HUDEP-2 (cell line): ENCODE data around the gene MEAK7.

Experiments used
- DNase-seq, 76 experiments: peaks; one replicate each; lab custom pipeline; 2025; ENCODE audit not compliant: unreplicated experiment in 76 of 76; lab: John Stamatoyannopoulos, UW

MEAK7 gene

DNA sequence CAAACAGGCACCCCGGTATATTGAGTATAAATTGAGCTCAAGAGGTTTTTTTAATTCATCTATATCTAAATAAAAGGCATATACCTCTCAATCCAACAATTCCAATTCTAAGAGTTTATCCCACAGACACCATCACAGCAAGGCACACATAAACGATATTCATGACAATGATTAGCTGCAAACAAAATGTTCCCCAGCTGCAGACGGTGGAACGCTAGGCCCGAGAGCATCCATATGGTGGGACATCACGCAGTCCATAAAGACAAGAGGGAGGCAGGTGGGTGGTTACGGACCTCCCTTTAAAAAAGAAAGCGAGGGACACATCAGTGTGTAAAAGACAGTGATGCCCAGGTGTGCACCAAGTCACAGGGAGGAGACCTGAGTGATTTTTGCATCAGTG, 28.1 kb downstream of the MEAK7 start:
- DNase-seq, result no peak

DNA sequence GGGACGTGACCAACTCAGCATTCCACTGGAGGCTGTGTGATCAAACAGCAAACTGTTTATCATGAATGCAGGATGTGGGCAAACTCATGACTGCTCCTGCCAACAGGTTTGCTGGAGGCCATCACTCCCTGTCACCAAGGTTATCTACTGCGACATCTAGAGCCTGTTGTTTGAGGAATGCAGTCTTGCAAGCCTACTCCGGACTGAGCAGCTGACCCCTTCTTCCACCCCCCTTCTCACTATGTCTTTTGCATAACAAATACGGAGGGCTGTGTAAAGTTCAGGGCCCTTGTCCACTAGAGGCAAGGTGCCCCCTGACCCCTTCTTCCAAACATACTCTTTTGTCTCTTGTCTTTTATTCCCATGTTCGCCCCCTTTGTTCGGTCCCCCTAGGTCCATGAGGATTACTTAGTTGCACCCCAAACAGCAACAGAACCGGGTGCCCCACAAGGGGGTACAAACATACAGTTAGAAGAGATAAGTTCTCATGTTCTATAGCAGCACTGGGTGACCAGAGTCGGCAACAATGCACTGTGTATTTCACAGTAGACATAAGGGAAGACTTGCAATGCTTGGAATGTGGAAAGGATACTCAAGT, 28.7 kb downstream of the MEAK7 start:
- DNase-seq, result no peak

DNA sequence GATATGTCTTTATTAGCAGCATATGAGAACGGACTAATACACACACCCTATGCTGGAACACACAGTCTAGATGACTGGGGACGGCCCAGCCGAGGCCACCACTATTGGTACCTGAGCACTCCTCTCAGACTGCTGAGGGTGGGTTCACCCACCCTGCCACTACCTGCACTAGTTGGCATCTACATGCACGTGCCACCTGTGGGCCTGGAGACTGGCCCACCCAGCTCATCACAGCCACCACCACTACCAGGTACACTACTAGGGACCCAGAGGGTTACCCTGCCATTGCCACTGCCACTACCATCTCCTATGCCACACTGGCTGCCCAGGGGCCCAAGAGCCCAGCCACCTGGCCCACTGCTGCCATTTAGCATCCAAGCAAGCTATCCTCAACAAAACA, 32.5 kb downstream of the MEAK7 start:
- DNase-seq, result no peak

DNA sequence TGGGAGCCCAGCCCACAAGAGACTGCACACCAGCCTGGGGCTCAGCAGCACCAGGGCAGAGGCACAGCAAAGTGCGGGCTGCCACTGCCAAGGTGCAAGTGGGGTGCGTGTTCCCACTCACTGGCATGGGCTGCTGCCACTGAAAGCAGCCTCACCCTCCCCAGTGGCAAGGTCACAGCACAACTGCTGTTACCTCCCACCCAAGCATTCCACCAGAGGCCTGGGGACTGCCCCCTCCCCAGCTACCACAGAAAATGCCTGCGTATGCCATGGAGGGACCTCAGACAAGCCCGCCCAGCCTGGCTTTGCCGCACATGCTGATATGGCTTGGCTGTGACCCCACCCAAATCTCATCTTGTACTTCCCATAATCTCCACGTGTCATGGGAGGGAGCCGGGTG, 33.1 kb downstream of the MEAK7 start:
- no peak for DNase-seq

DNA sequence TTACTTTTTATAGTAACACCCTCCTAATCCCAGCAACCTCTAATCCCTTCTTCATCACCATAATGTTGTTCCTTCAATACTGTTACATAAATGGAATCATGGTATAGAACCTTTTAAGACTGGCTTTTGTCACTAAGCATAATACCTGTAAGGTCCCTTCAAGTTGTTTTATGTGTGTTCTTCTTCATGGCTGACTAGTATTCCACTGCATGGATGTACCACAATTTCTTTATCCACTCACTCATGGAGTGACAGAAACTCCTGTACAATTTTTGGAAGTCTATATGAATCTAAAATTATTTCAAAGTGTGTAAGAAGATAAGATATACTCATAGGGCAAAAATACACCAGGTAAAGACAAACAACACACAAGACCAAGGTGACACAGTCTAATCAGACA, 36.8 kb downstream of the MEAK7 start:
- DNase-seq, result no peak

DNA sequence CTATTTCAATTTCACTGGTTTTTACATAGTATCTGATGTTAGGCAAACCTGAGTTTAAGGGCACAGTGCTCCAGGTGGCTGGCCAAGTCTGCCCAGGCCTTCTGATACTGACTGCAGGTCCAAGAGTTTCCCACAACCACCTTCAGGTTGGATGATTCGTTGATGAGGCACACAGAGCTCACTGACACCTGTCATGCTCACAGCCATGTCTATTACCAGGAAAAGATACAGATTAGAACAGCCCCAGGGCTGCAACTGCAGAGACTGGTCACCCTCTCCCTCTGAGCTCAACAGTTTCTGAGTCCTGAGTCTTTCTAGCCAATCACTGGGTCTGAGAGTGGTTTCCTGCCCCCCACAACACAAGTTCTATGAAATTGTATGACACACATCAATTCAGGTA, 37.2 kb downstream of the MEAK7 start:
- no peak for DNase-seq

DNA sequence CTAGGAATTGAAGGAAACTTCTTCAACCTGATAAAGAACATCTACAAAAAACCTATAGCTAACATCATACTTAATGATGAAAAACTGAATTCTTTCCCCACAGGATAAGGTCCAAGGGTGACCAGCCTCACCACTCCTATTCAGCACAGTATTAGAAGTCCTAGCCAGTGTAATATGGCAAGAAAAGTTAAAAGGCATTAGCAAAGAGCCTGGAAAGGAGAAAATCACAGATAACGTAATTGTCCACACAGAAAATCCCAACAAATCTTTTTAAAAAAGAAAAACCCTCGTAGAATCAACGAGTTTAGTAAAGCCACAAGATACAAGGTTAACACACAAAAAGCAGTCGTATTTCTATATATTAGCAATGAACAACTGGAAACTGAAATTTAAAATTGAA, 37.8 kb downstream of the MEAK7 start:
- DNase-seq, result no peak

DNA sequence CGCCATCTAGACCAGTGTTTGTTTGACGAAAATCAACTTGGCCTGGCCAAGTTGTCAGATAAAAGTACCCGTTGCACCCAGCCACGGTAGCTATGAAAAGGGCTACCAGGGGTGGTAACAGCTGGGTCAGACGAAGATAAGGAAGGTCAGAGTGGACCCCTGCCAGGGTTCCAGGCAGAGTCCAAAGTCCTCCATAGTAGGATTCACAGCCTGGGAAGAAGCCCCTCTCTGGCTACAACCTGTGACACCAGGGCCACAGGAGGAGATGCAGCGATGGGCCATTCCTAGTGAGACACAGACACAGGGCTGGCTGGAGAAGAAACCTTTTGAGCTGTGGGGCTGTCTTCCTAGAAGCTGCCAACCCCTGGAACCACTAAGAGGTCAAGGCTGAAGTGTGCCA, 39.3 kb downstream of the MEAK7 start:
- DNase-seq, result no peak

DNA sequence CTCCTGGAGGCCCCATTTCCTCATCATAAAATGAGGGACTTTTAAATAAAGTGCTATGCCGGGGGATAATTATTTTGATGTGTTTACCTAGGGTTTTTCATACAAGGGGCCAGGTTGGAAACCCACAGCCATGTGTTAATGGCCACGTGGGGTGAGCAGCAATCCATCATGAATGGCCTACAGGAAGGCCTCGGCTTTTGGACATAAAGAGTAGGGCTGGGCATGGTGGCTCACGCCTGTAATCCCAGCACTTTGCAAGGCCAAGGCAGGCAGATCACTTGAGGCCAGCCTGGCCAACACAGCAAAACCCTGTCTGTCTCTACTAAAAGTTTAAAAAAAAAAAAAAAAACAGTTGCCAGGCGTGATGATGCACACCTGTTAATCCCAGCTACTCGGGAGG, 40.3 kb downstream of the MEAK7 start:
- DNase-seq, result no peak

DNA sequence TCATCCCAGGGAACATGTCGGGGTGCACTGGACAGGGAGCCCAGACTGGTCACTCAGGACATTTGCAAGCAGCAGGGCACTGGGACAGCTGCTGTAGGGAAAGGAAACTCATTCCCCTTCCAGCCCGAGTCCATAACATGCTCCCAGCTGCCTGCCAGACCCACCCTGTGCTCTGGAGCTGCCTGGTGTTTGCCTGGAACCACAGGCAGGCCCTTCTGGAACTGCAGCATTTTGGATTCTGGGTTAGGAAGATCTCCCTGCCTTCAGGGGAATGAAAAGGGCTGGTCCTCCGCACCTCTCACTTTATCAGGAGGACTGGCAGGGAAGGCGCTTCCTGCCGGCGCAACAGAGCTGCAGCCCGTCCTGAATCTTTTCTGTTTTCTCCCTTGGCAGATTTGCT, 41.2 kb downstream of the MEAK7 start:
- no peak for DNase-seq

DNA sequence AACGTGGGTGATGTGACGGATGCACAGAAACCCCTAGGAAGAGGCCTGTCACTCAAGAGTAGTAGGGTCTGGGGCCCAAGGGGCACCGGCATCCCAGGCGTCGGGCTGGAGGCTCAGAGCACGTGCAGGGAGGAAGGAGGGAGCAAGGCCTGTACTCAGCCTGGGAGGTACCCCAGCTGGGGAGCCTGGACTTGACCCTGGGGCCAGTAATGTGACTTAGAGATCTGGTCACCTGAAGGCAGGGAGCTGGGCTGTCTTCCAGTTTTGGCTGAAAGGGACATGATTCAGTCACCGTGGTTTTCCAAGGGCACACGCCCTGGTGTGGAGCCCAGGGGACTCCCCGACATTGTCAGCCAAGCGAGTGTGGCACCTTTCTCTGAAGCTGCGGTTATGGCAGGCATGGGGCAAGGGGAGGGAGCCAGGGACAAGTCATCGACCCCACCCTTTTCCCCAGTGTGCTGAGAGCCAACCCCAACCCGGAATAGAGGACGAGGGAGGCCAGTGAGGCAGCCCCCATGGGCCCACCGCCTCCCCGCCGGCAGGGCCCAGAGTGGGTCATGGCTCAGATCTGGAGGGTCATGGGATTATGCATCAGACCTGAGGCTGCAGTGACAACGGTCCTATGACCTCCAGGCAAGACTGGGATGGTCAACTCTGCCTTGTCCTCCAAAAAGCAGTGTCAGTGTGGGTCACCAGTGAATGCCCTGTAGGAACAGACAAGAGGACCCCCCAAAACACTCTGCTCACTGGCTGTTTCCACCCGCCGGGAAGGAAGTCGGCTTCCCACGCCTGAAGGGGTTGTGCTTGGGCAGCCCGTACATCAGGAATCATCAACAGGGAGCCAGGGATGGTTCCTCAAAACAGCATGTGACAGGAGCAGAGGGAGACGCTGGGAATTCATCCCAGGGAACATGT, 41.9 kb downstream of the MEAK7 start:
- DNase-seq, result no peak

DNA sequence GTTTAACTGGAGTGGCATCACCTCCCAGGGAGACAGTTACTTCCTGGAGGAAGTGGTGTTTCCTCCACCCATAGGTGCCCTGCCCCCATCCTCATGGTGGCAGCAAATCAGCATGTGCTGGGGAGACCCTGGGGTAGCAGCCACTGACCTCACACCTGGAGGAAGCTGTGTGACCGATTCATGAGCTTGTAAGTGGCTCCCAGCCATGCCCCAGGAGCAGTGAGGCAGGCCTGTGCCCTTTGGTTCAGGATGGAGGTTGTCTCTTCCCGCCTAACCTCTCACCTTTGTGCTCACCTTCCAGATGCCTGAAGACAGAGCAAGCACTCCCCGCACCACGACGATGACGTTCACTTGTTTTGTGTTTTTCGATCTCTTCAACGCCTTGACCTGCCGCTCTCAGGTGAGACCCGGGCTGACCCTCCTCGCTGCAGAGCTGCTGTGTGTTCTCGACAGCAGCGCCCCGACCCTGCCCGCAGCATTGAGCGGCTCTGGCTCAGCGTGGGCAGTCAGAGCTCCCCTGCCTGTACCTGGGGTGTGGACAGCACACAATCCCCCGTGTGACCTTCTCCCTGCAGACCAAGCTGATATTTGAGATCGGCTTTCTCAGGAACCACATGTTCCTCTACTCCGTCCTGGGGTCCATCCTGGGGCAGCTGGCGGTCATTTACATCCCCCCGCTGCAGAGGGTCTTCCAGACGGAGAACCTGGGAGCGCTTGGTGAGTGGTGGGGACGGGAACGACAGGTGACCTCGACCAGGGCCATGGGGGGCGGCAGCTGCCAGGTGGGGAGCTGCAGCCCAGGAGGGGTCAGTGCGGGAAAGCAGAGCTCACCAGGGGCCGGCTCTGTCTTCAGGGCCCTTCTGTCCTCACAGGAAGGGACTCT, 42.8 kb downstream of the MEAK7 start:
- no peak for DNase-seq

DNA sequence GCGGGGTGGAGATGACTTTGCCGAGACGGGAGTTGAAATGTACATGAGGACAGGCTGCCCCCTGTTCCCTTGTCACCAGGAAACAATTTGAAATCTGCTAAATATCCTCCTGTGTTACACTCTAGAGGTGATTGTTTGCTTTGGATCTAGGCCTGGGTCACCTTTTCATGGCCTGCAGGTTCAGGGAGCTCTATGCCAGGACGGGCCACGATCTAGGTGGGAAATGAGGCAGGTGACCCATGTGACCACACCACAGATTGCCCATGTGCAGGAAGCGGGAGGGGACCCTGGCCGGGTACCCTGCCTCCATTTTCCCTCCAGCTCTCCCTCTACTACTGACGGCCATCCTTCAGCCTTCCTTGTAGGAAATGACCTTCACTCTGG, 43.4 kb downstream of the MEAK7 start:
- no peak for DNase-seq

DNA sequence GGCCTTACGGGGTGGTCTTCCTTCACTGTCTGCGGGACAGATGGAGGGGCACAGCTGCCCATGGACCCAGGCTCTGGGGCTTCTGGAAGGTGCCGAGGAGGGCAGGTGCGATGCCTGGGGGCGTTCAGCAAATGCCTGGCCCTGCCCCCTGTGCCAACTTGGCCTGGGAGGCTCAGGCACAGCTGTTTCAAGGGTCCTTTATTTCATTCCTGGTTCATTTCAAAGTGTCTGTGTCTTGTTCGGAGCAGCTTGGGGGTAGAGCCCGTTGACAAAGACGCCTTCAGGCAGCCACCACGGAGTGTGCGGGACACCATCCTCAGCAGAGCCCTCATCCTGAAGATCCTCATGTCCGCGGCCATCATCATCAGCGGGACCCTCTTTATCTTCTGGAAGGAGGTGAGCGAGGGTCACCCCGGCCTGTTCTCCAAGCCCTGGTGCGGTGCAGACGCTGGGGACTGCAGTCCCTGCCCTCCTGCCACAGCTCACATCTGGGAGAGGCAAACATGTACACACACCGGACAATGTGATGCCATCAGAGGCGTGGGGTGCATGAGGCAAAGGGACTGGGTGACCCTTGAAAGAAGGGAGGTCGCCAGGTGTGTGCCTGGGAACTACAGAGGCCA, 43.9 kb downstream of the MEAK7 start:
- no peak for DNase-seq

DNA sequence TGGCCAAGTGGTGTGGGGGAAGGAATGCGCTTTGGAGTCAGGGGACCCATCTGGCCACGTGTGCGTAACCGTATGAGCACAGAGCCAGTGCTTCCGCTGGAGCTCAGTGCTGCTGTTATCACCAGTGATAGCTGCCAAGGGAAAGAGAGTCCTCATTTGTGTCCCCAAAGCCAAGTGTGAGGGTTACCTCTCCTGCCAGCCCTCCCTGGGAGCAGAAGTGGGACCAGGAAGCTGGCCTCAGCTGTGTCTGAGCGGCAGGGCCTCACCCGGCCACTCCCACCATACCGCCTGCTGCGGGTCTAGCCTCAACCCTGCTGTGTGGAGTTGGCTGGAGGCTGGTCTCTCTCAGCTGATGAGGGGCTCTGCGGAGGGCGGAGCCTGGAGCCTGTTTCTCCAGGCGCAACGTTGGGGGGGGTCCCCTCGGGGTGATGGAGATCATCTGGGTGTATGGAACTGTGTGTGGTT, 44.5 kb downstream of the MEAK7 start:
- DNase-seq, result no peak

DNA sequence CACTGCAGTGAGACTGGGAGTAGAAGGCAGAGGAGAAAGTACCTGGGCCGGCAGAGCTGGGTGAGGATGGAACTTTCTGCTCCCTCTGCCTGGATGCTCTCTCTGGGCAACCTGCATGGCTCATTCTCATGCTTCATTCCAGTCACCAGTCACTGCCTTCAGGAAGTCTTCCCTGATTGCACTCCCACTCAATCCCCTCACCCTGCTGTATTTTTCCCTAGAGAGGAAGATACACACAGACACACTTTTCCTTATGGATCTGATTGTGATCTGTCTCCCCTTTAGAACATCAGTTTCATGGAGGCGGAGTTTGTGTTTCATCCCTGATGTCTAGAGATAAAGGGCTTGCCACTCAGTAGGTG, 44.9 kb downstream of the MEAK7 start:
- DNase-seq, result no peak

DNA sequence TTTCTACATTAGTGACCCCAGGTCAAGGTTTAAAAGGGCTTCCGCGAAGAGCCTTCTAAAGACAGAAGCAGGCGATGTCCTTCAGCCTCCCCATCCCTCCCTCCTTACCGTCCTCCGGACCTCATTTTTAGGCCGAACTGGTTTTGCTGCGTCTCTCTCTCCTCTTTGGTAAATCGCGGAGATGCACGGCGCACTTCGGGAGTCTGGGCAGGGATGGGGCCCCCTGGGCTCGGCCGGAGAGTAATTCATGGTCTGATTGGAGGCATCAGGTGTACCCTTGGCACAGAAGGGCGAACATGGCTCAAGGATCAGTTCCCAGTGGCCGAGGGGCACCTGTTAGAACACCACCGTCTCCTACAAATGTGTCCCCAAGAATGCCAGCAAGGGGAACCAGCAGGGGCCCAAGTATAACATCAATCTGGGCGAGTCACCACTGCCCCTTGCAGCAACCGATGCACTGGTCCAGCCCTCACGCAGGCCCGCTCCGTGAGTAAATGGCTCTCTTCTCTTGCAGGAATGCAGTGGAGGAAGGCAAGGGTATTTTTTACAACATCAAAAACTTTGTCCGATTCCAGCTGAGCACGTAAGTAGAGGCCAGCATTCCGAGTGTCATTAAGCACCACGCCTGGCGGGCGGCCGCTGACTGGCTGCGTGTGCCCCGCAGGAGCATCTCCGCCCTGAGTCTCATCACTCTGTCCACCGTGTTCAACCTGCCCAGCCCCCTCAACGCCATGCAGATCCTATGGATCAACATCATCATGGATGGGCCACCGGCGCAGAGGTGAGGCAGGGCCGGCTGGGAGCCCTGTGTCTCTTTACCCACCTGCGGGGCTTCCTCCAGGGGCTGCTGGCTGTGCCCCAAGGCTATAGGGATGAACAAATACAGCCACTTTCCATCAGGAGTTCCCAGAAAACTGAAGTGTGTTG, 45.6 kb downstream of the MEAK7 start:
- no peak for DNase-seq

DNA sequence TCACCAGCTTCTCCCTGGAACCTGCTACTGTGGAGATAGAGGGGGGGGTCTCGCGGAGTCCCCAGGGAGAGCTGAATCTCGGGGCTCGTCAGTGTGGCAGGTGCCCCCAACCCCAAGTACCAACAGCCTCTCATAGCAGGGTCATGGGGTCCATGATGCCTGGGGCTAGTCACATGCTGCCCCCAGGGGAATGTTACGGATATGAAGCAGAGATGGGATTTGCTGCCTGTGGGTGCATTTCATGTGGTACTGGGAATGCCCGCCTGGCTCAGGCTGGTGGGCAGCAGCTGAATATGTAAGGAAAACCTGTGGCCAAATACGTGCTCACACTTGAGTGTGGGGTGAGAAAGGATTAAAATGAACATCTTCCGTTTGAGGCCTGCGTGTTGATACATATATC, 49.4 kb downstream of the MEAK7 start:
- no peak for DNase-seq
